Measurements from ENCODE around the gene WDR6.
"Not testable (repeated sequence)": the region's sequence is repeated elsewhere in the genome, so short reads cannot be mapped to it uniquely, and the experiment has no call there.

Gene WDR6

GRCh38 chr3:48990636-48991469 lies 16.3 kb upstream of the WDR6 start:
- no peak for DNase-seq (ENCODE audit: low read depth in 4 of 4, low spot score in 1 of 4)

DNA sequence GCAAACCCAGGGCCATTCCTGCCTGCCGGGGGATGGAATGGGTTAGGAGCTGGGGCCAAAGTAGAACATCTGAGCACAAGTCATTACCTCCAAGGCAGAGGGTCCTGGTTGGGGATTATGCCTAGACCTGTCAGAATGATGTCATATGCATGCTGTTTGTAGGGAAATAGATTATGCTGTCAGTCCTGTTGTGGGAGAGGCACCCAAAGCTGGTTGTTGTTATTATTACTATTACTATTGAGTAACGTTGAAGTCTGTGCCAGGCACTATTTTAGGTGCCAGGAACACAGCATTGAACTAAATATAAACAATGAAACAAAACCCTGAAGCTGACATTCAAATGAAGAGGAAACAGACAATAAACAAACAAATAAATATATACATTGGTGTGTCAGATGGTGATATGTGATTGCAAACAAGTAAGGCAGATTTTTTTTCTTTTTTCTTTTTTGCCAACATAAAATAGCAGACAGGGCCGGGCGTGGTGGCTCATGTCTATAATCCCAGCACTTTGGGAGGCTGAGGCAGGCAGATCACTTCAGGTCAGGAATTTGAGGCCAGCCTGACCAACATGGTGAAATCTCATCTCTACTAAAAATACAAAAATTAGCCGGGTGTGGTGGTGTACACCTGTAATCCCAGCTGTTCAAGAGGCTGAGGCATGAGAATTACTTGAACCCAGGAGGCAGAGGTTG lies 15.2 kb upstream of the WDR6 start:
- DNase-seq (ENCODE audit: low read depth in 4 of 4, low spot score in 1 of 4), result no peak

DNA sequence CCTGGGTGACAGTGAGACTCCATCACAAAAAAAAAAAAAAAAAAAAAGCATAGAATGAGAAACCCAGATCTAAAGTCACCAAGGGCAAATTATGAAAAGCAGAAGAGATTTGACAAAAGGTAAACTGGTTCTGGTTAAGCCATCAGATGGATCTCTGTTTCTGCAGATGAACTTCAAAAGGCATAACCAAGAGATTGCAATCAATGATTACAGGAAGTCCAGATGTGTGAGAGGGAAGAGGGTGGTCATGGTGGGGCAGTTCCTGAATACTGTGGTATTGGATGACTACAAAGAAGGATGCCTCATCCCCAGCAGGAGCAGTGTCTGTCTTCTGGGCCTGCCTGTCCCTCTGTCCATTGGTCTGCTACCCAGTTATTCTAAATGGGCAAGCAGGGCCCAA lies 13.4 kb upstream of the WDR6 start:
- no peak for DNase-seq (ENCODE audit: low read depth in 4 of 4, low spot score in 1 of 4)

- DNase-seq (ENCODE audit: low read depth in 4 of 4, low spot score in 1 of 4), result no peak
These were observed 10.6 kb upstream of the WDR6 start for GRCh38 chr3:48996640-48997039.

- DNase-seq (ENCODE audit: low read depth in 4 of 4, low spot score in 1 of 4), result no peak
These were observed 10.0 kb upstream of the WDR6 start for GRCh38 chr3:48997102-48997635.

- no peak for DNase-seq (ENCODE audit: low read depth in 4 of 4, low spot score in 1 of 4)
These were observed 9.2 kb upstream of the WDR6 start for GRCh38 chr3:48997714-48998637.

GRCh38 chr3:48999085-48999858 lies 7.9 kb upstream of the WDR6 start:
- DNase-seq (ENCODE audit: low read depth in 4 of 4, low spot score in 1 of 4), result no peak

DNA sequence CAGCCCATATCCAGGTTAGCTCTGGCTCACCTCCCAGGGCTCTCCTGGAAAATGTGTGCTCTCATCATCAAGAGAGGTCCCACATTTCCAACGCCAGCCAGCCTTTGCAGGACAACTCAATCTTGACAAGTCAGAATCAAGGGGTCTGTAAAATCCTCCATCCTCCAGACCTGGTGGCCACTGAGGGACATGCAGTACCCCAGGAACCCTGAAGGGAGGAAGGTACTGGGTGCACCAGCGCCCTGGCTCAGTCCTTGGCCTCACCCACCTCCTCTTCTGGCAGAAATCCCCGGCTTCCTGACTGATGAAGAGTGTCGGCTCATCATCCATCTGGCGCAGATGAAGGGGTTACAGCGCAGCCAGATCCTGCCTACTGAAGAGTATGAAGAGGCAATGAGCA lies 6.0 kb upstream of the WDR6 start:
- DNase-seq (ENCODE audit: low read depth in 4 of 4, low spot score in 1 of 4), result no peak

DNA sequence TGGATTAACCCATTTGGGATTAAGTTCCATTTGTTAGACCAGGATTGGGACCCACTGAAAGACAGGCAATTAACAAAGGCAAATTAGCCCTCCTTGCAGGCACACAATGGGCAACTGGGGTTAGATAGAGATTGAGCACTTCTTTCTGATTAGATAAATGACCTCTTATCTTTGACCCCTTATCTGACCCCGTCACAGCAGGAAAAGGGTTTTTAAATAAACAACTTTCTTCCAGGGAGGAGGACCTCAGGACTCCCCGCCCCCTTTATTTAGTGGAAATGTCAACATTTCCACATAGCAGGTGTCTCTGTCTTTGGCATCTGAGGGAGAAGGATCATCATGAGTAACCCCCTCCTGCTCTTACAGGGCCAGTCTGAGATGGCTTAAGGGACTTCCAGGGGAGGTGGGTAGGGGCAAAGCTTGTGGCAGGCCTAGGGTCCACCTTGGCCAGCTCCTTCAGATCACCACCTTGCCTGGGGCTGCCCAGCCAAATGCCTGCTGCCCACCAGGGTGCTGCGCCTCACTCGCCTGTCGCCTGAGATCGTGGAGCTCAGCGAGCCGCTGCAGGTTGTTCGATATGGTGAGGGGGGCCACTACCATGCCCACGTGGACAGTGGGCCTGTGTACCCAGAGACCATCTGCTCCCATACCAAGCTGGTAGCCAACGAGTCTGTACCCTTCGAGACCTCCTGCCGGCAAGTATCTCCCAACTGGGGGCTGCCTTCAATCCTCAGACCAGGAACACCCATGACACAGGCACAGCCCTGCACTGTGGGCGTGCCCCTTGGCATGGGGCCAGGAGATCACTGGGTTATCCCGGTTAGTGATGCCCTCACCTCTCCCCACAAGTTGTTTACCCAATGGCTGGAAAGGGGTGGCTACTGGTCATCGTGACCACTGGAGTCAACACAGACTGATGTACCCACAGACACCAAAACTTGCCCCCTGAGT lies 2.6 kb upstream of the WDR6 start:
- DNase-seq (ENCODE audit: low read depth in 4 of 4, low spot score in 1 of 4), result no peak

DNA sequence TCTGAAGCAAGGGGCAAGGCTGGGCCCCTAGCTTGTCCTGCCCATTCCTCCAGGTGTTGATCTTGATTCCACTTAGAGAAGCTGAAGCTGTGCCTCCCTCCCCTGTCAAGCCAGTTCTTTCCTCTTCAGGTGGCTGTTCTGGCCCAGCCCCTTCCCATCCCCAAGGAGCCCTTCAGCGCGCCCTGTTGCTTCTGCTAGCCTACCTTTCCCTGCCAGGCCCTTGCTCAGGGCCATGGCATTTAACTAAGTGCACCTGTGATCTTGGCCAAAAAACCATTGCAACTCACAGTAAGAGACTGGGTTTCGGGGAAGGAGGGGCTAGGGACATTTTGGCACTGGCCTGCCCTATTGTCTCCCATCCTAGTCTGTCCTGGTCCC lies 1.9 kb upstream of the WDR6 start:
- no peak for DNase-seq (ENCODE audit: low read depth in 4 of 4, low spot score in 1 of 4)

GRCh38 chr3:49005998-49006397 lies 1.2 kb upstream of the WDR6 start:
- no peak for DNase-seq (ENCODE audit: low read depth in 4 of 4, low spot score in 1 of 4)

DNA sequence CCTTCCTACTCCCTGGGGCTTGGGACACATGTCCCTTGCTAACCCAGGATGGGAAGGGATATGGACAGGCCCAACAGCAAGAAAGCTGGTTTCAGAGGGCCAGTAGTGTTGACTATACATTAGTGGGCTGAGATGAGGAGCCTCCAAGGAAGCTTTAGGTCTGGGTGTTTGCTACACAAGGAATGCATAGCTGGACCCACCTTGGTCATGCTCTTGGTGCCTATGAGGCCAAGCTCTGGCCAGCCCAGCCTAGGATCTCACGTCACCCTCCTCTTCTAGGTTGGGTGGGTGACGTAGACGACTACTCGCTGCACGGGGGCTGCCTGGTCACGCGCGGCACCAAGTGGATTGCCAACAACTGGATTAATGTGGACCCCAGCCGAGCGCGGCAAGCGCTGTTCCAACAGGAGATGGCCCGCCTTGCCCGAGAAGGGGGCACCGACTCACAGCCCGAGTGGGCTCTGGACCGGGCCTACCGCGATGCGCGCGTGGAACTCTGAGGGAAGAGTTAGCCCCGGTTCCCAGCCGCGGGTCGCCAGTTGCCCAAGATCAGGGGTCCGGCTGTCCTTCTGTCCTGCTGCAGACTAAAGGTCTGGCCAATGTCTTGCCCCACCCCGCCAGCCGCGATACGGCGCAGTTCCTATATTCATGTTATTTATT lies 653 bp upstream of the WDR6 start:
- DNase-seq (ENCODE audit: low read depth in 4 of 4, low spot score in 1 of 4), result no peak

- peak; percentile 57 to 88 (median 78) for DNase-seq (ENCODE audit: low read depth in 4 of 4, low spot score in 1 of 4)
These were observed 759 bp downstream of the WDR6 start for GRCh38 chr3:49007771-49008528.

DNA sequence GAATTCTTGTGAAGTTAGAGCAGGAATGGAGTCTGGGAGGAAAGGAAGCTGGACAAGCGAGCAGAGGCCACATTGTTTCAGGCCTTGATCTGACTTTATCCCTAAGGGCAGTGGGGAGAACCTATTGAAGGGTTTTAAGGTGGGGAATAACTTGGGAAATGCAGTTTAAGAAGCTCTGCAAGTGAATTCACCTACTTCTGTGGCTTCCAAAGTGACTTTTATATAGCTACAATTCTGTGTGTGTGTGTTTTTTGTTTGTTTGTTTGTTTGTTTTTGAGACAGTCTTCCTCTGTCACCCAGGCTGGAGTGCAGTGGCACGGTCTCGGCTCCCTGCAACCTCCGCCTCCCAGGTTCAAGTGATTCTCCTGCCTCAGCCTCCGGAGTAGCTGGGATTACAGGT lies 1.4 kb downstream of the WDR6 start:
- DNase-seq (ENCODE audit: low read depth in 4 of 4, low spot score in 1 of 4), result not testable (repeated sequence)

GRCh38 chr3:49009396-49009795 lies 2.2 kb downstream of the WDR6 start:
- DNase-seq (ENCODE audit: low read depth in 4 of 4, low spot score in 1 of 4), result no peak

GRCh38 chr3:49012441-49013017 lies 5.3 kb downstream of the WDR6 start:
- no peak for DNase-seq (ENCODE audit: low read depth in 4 of 4, low spot score in 1 of 4)

GRCh38 chr3:49013113-49013737 lies 6.0 kb downstream of the WDR6 start:
- no peak for DNase-seq (ENCODE audit: low read depth in 4 of 4, low spot score in 1 of 4)
